K562 (cell line): ENCODE results near the gene PMM1. TPM values are rescaled to one million over a fixed set of nuclear protein-coding genes. Genes with fewer than 3 reads are reported as not detected.
A peak's percentile ranks its signal among the peaks of the same experiment; 100 is the strongest.
"Not testable (repeated sequence)": the region's sequence is repeated elsewhere in the genome, so short reads cannot be mapped to it uniquely, and the experiment has no call there.

Experiments used
- ATAC-seq: fragments of 200-7000 bp; cut with Tn5 transposase; 3 replicates; pipeline ENCODE4 v1.9.1; 2020; ENCODE audit warnings: moderate library complexity
- BruUV-seq: library from RNA; stranded (reverse); fragments of 400-500 nt; replicated peaks from 2 replicates; lab custom pipeline; 2021; lab: Mats Ljungman, UMichigan
- CTCF ChIA-PET: fragments of 300-600 bp; formaldehyde crosslinking; extraction: SDS; loops from one replicate; lab custom pipeline; 2021; ENCODE audit warnings: low intra/inter-chr PET ratio; lab: Yijun Ruan, JAX
- POLR2A ChIA-PET: fragments of 300-600, 350-650 bp; sonication (Branson Sonifier 250); formaldehyde crosslinking; extraction: SDS; loops from one replicate; lab custom pipeline; 2021; ENCODE audit warnings: antibody characterized with exemption, inconsistent platforms; lab: Yijun Ruan, JAX
- DNase-seq, 4 experiments: peaks; one replicate each; pipeline versions ENCODE4 v3.0.0 to v3.0.0-alpha.2; 2011 to 2018; ENCODE audit warnings: low spot score in 3 of 4, mixed read lengths in 3 of 4; ENCODE audit errors: extremely low read depth in 1 of 4
- FAIRE-seq: peaks from 2 replicates; lab custom pipeline; 2011; peaks lifted over from hg19 to GRCh38; lab: Jason Lieb, UNC
- H2AFZ ChIP-seq: 2 replicates; pipeline ENCODE4 v1.6.0; 2011; ENCODE audit warnings: low read depth, low read length, control low read depth, inconsistent platforms
- H3K27ac ChIP-seq: fragments of 200-600 bp; 3 replicates; pipeline ENCODE4 v1.8.0; 2011; ENCODE audit warnings: low read depth, mild to moderate bottlenecking, control low read depth, inconsistent platforms, low read length, moderate library complexity, mixed read lengths; ENCODE audit errors: extremely low read depth
- H3K27me3 ChIP-seq, 2 experiments: fragments of 300-600 bp in 1 of 2; 2 replicates in 1 of 2; 3 replicates in 1 of 2; pipeline versions ENCODE4 v1.6.0 to v1.8.0; 2011; ENCODE audit warnings: inconsistent platforms in 2 of 2, low read length in 2 of 2, mild to moderate bottlenecking in 1 of 2, mixed read lengths in 1 of 2, moderate library complexity in 1 of 2; ENCODE audit not compliant: control insufficient read depth in 2 of 2, insufficient read depth in 2 of 2
- H3K36me3 ChIP-seq: fragments of 300-600 bp; 3 replicates; pipeline ENCODE4 v1.8.0; 2011; ENCODE audit warnings: mild to moderate bottlenecking, low read length, inconsistent platforms; ENCODE audit not compliant: control insufficient read depth, insufficient read depth
- H3K4me1 ChIP-seq, 2 experiments: fragments of 200-600 bp in 1 of 2; replicated peaks in 1 of 2; 2 replicates in 1 of 2; 3 replicates in 1 of 2; pipeline versions ENCODE4 v1.5.1 to v1.8.0; 2011; ENCODE audit warnings: inconsistent platforms in 2 of 2, low read length in 2 of 2, mild to moderate bottlenecking in 1 of 2, mixed read lengths in 1 of 2, moderate library complexity in 1 of 2; ENCODE audit not compliant: control insufficient read depth in 2 of 2, insufficient read depth in 2 of 2
- H3K4me2 ChIP-seq: 2 replicates; pipeline ENCODE4 v1.6.1; 2011; ENCODE audit warnings: low read length, control low read depth, inconsistent platforms, mixed read lengths; ENCODE audit not compliant: insufficient read depth
- H3K4me3 ChIP-seq: fragments of 200-600 bp; sonication (generic), shearing (Covaris generic); 2 replicates; pipeline ENCODE4 v1.5.1; 2016; ENCODE audit warnings: control low read depth, inconsistent platforms
- H3K79me2 ChIP-seq: fragments of 200-600 bp; 3 replicates; pipeline ENCODE4 v1.8.0; 2011; ENCODE audit warnings: low read length, inconsistent platforms; ENCODE audit not compliant: control insufficient read depth, insufficient read depth
- H3K9ac ChIP-seq, 2 experiments: 2 replicates each; pipeline versions ENCODE4 v1.6.0 to v1.6.1; 2011; ENCODE audit warnings: low read depth in 2 of 2, low read length in 2 of 2, control low read depth in 1 of 2, inconsistent platforms in 1 of 2, mild to moderate bottlenecking in 1 of 2, mixed read lengths in 1 of 2; ENCODE audit not compliant: insufficient read depth in 1 of 2
- H3K9me1 ChIP-seq: one replicate; pipeline ENCODE4 v1.6.0; 2011; ENCODE audit warnings: inconsistent platforms, mild to moderate bottlenecking, low read length, moderate library complexity; ENCODE audit not compliant: control insufficient read depth, insufficient read depth
- H3K9me3 ChIP-seq: replicated peaks from 2 replicates; pipeline ENCODE4 v1.5.1; 2011; ENCODE audit warnings: low read depth, low read length, inconsistent platforms; ENCODE audit not compliant: control insufficient read depth, insufficient read depth
- H4K20me1 ChIP-seq: replicated peaks from 2 replicates; pipeline ENCODE4 v1.6.1; 2011; ENCODE audit warnings: low read length, inconsistent platforms, mixed read lengths; ENCODE audit not compliant: control insufficient read depth, insufficient read depth
- CHD1 ChIP-seq: fragments of 200-600 bp; sonication (generic); IDR thresholded peaks from one replicate; pipeline ENCODE4 v1.6.1; 2012; ENCODE audit warnings: mild to moderate bottlenecking, moderate library complexity, low read length, inconsistent platforms
- GABPB1 ChIP-seq: sonication (generic); formaldehyde crosslinking; IDR thresholded peaks from 2 replicates; pipeline ENCODE4 v1.8.0; 2022; ENCODE audit warnings: mild to moderate bottlenecking, missing genetic modification reagents
- HDAC1 ChIP-seq, 2 experiments: fragments of 450-650 bp; IDR thresholded peaks; 2 replicates each; pipeline ENCODE4 v1.6.1; 2016 to 2017; ENCODE audit warnings: inconsistent platforms in 1 of 2, mild to moderate bottlenecking in 1 of 2, moderate library complexity in 1 of 2
- IRF1 ChIP-seq: sonication (generic); formaldehyde crosslinking; IDR thresholded peaks from 2 replicates; pipeline ENCODE4 v1.8.0; 2022; ENCODE audit warnings: missing genetic modification reagents, mild to moderate bottlenecking, borderline replicate concordance
- NBN ChIP-seq: fragments of 450-650 bp; IDR thresholded peaks from 2 replicates; pipeline ENCODE4 v1.6.1; 2016; ENCODE audit warnings: low read depth, mild to moderate bottlenecking
- NFXL1 ChIP-seq: fragments of 450-650 bp; formaldehyde crosslinking; IDR thresholded peaks from 2 replicates; pipeline ENCODE4 v1.4.0; 2021; ENCODE audit warnings: mild to moderate bottlenecking
- PBX2 ChIP-seq, 2 experiments: IDR thresholded peaks in 1 of 2; conservative IDR thresholded peaks in 1 of 2; 2 replicates each; pipeline ENCODE4 v1.6.1; 2016; ENCODE audit warnings: low read depth in 2 of 2, mild to moderate bottlenecking in 1 of 2, missing compliant biosample characterization in 1 of 2, missing genetic modification characterization in 1 of 2, moderate library complexity in 1 of 2
- PHF8 ChIP-seq: fragments of 200-600 bp; sonication (generic); IDR thresholded peaks from 2 replicates; pipeline ENCODE4 v1.6.1; 2012; ENCODE audit warnings: mixed run types, mild to moderate bottlenecking, inconsistent platforms, low read length, moderate library complexity, borderline replicate concordance
- PYGO2 ChIP-seq: fragments of 450-650 bp; IDR thresholded peaks from 2 replicates; pipeline ENCODE4 v1.6.1; 2016; ENCODE audit warnings: mild to moderate bottlenecking, missing genetic modification characterization, moderate library complexity, missing compliant biosample characterization
- RBM22 ChIP-seq: fragments of 200-400 bp; formaldehyde crosslinking; IDR thresholded peaks from 2 replicates; pipeline ENCODE4 v1.6.1; 2018; ENCODE audit warnings: low read length, low read depth; ENCODE audit not compliant: poor library complexity, severe bottlenecking
- ZNF23 ChIP-seq: fragments of 250-450 bp; sonication (Bioruptor Pico); IDR thresholded peaks from 2 replicates; pipeline ENCODE4 v1.4.0; 2020; ENCODE audit warnings: mild to moderate bottlenecking
- ZNF444 ChIP-seq: fragments of 250-450 bp; sonication (Bioruptor Pico); IDR thresholded peaks from 2 replicates; pipeline ENCODE4 v1.4.0; 2020; ENCODE audit warnings: mild to moderate bottlenecking, moderate library complexity
- ZNF445 ChIP-seq: fragments of 250-450 bp; sonication (Bioruptor Pico); IDR thresholded peaks from 2 replicates; pipeline ENCODE4 v1.4.0; 2020; ENCODE audit warnings: low read depth, mild to moderate bottlenecking, moderate library complexity
- WGBS: fragments of 100-300 bp; shearing (Covaris generic); methylation state at CpG from one replicate; pipeline ENCODE4 v1.1.6; 2016; ENCODE audit warnings: low coverage, mixed read lengths; ENCODE audit not compliant: insufficient coverage; ENCODE audit errors: missing lambda C conversion rate; 5-methylcytosine and 5-hydroxymethylcytosine counted together
- in situ Hi-C: fragments of 300-500 bp; cut with MboI; formaldehyde crosslinking; loops from 4 replicates; pipeline ENCODE4 v1.15.0; 2018; ENCODE audit warnings: inconsistent platforms, mixed read lengths
- intact Hi-C: fragments of 100-400 bp; cut with micrococcal nuclease; formaldehyde crosslinking; loops from 2 replicates; pipeline ENCODE4 v1.14.2; 2022
- polyA plus RNA-seq, 8 experiments: library from polyadenylated mRNA; depleted of rRNA in 4 of 8; stranded (reverse) in 5 of 8; unstranded in 3 of 8; fragments of >200 nt; fragmentation: Nextera tagmentation in 2 of 8; fragmentation: Illumina TruSeq in 1 of 8; extraction: Ambion mirVana in 2 of 8; extraction: Trizol in 1 of 8; gene quantifications; 2 replicates each; pipeline versions ENCODE4 v1.2.1 to v1.2.3, GENCODE V29; 2011 to 2014; ENCODE audit warnings: inconsistent platforms in 1 of 8, missing spikeins in 1 of 8
- total RNA-seq, 7 experiments: library from RNA; depleted of rRNA in 6 of 7; stranded (reverse); fragments of >200 nt in 6 of 7; fragmentation: Illumina TruSeq in 2 of 7; extraction: Trizol in 2 of 7; gene quantifications; 2 replicates each; pipeline versions ENCODE4 v1.2.1 to v1.2.3, GENCODE V29; 2011 to 2021; ENCODE audit warnings: low replicate concordance in 1 of 7

The PMM1 gene
- total and polyA plus RNA-seq, 9 of the 15 experiments (the other 6 are each of a cell fraction or from before 2014, with no cell fraction given): 10.2 to 31.7 (median 20.3) TPM

- peaks cover 14 to 46% of the 10 kb centered on the region in 2 experiments; a peak in 4 of 5 replicates for H3K4me1 ChIP-seq
- in situ Hi-C loops: no loop called here
- TF ChIP-seq ZNF23 (CRISPR knock-in tag) (no peak), PYGO2 (tag) (no peak), GABPB1 (CRISPR knock-in tag) (no peak), ZNF445 (no peak), RBM22 (no peak), IRF1 (CRISPR knock-in tag) (no peak), NFXL1 (no peak), CHD1 (no peak), ZNF444 (no peak), HDAC1 (IDR thresholded peaks at IDR 0.05) (no peak), NBN (no peak), PHF8 (no peak), PBX2 (CRISPR knock-in tag; IDR thresholded peaks at IDR 0.05; ENCODE audit: low read depth) (no peak), PBX2 (tag; conservative IDR thresholded peaks at IDR 0.05; ENCODE audit: low read depth) (no peak)
- no peaks in the 10 kb centered on the region for H3K79me2 ChIP-seq
- DNase-seq: no peak
- ATAC-seq: no peak
- intact Hi-C loops: no loop called here
- H3K4me2 ChIP-seq: no peak overlapping the region
- H3K9ac ChIP-seq: peak overlapping the region in 1 of 2 experiments; percentile 61; a peak in 1 of 4 replicates
- no peaks in the 10 kb centered on the region for H3K36me3 ChIP-seq
- no peak overlapping the region for H3K4me3 ChIP-seq
- no peak overlapping the region for H3K27ac ChIP-seq
- H2AFZ ChIP-seq: no peak overlapping the region
- no peaks in the 10 kb centered on the region for H3K27me3 ChIP-seq
- H3K9me1 ChIP-seq: no peaks in the 10 kb centered on the region
- ChIA-PET POLR2A (interaction anchor here (1.1 to 1.6 kb wide), 3 partner anchors 14 to 113 kb away, joined by 3 to 4 read pairs (median 3); no protein-coding TSS in a partner anchor), CTCF (no interaction called here)
- no peaks in the 10 kb centered on the region for H4K20me1 ChIP-seq
- no peaks in the 10 kb centered on the region for H3K9me3 ChIP-seq
- WGBS: 70% methylated on average over 5 of the region's 6 CpGs
- FAIRE-seq: no peak
- BruUV-seq: no TSS peak
These were observed 29.6 kb downstream of the PMM1 start for GRCh38 chr22:41560095-41560471.

GRCh38 chr22:41558241-41558630, 31.4 kb downstream of the PMM1 start:
- H3K9me1 ChIP-seq, H3K4me3 ChIP-seq, in situ Hi-C loops, H4K20me1 ChIP-seq, H3K9ac ChIP-seq, H3K36me3 ChIP-seq, DNase-seq, H2AFZ ChIP-seq, CTCF ChIA-PET, BruUV-seq, FAIRE-seq, H3K27ac ChIP-seq, intact Hi-C loops, H3K27me3 ChIP-seq, H3K79me2 ChIP-seq, H3K9me3 ChIP-seq, ATAC-seq, H3K4me2 ChIP-seq: not testable (repeated sequence)
- peaks cover 9 to 35% of the 10 kb centered on the region in 2 experiments; a peak in 4 of 5 replicates for H3K4me1 ChIP-seq
- POLR2A ChIA-PET: interaction anchor here (1.0 to 1.2 kb wide), 2 partner anchors 9 kb away, joined by 3 read pairs; no protein-coding TSS in a partner anchor
- WGBS: 83% methylated on average over 6 of the region's 13 CpGs
